Upper lobe of left lung (tissue), 4 donors: ENCODE results near the gene COG5.

Source experiments
- POLR2A ChIP-seq, 4 donors: fragments of 450-650 bp; IDR thresholded peaks; one replicate each; pipeline ENCODE4 v1.5.1; 2016 to 2017; ENCODE audit warnings: antibody characterized with exemption in 4 of 4, mild to moderate bottlenecking in 2 of 4
- TF ChIP-seq, protein P1 (sequence below), 6 experiments: fragments of 450-650 bp in 4 of 6; fragments of 200-600 bp in 2 of 6; sonication (generic) in 2 of 6; IDR thresholded peaks; one replicate each; pipeline ENCODE4 v1.5.1; 2016 to 2019; ENCODE audit warnings: antibody characterized with exemption in 6 of 6

DNA sequence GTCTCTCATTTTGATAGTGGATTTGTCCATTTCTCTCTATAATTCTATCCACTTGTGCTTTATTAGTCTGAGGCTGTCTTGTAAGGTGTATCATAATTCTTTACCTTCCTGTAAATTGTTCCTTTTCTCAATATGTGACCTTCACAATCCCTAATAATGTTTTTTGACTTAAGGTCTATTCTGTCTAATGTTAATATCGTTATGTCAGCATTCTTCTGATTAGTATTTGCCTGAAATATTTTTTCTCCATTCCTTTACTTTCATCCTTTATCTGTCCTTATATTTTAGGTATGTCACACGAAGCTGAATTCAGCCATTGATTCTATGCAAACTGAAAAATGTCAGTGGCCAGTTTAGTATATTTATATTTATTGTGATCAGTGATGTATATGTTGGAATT, 295.1 kb downstream of the COG5 start:
- TF ChIP-seq POLR2A (IDR thresholded peaks at IDR 0.05), result no peak
- TF ChIP-seq, protein P1, sequence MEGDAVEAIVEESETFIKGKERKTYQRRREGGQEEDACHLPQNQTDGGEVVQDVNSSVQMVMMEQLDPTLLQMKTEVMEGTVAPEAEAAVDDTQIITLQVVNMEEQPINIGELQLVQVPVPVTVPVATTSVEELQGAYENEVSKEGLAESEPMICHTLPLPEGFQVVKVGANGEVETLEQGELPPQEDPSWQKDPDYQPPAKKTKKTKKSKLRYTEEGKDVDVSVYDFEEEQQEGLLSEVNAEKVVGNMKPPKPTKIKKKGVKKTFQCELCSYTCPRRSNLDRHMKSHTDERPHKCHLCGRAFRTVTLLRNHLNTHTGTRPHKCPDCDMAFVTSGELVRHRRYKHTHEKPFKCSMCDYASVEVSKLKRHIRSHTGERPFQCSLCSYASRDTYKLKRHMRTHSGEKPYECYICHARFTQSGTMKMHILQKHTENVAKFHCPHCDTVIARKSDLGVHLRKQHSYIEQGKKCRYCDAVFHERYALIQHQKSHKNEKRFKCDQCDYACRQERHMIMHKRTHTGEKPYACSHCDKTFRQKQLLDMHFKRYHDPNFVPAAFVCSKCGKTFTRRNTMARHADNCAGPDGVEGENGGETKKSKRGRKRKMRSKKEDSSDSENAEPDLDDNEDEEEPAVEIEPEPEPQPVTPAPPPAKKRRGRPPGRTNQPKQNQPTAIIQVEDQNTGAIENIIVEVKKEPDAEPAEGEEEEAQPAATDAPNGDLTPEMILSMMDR (IDR thresholded peaks at IDR 0.05), result no peak
